DMS114 treated with DMSO at 0.1 percent for 48 hours (cell line): ENCODE results near the gene SLCO3A1.
A peak's percentile ranks its signal among the peaks of the same experiment; 100 is the strongest.
"Not testable (repeated sequence)": the region's sequence is repeated elsewhere in the genome, so short reads cannot be mapped to it uniquely, and the experiment has no call there.

Experiments
- DNase-seq: peaks from one replicate; lab custom pipeline; 2025; ENCODE audit not compliant: unreplicated experiment; lab: John Stamatoyannopoulos, UW

SLCO3A1 gene

DNA sequence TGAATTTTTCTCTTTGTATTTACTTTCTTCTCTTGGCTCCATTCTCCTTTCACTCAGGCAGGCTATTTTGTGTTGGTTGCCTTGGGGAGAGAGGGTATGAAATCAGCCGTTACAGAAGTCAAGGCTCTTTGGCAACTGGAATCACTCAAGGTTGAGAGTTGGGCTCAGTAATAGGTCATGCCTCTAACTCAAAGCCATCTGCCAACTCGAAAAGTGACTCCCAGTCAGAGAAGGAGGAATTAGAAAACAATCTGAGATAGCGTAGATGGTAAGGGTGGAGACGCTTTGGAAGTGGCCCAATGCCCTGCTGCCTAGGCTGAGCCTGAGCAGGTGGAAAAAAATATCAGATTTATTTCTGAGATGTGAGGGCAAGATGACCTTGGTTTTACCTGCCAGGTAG, 334.5 kb downstream of the SLCO3A1 start:
- DNase-seq, result no peak

- no peak for DNase-seq
These were observed 335.7 kb downstream of the SLCO3A1 start for GRCh38 chr15:92189166-92189565.

DNA sequence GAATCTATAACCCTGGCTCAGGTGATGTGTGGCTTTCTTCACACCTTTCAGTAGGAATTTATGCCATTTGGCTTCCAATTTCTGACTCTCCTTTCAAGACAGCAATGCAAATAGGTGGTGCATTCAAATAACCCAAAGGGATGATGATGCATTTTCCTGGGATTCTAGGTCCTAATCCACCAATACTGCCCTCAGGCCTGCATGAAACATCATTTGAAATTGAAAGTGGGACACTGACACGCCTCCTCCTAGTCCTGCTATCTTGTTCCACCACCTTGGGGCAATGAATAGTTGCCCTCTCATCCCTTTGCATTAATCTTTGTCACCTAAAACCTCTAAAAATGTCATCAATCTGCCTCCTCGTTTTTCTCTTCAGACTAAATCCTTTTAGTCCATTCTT, 341.7 kb downstream of the SLCO3A1 start:
- no peak for DNase-seq

DNA sequence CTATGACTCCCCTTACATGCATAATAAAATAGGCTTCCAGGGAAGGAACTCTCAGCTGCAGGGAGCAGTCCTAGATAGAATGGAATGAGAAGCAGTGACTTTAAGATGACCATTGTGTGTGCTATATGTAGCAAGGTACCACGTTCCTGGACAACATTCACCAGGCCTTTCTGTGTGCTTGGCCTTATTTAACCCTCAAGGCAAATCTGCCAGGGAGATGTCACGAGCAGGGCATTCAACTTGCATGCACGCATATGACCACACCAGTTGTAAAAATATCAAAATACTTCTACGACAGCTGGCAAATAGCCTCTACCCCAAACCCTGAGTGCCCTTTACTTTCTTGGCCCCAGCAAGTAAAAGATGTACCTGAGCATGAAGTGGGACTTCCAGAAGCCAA, 342.8 kb downstream of the SLCO3A1 start:
- DNase-seq, result no peak

GRCh38 chr15:92197746-92198145, 344.2 kb downstream of the SLCO3A1 start:
- no peak for DNase-seq

GRCh38 chr15:92200891-92201290, 347.4 kb downstream of the SLCO3A1 start:
- no peak for DNase-seq

DNA sequence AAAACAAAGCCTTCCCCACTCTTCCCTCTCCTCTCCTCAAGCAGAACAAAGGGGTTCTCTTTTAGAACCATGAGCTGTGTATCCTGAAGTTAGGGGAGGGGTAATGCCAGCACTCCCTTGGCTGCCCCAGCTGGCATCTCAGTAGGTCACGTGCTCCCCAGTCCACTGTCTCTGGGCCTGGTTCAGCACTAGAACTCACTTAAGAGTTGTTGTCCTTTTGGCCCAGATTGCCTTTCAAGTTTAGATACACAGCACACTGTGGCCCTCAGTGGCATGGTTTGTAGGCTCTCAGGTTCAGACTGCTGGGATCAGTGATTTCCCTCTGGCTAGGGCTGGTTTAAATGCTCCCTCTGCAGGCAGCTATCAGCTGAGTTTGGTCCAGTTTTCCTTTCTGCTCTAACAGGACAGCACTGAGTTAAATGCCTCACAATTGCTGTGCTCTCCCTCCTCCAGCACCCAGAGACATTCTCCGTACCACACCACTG, 351.8 kb downstream of the SLCO3A1 start:
- DNase-seq, result peak; percentile 3

- DNase-seq, result not testable (repeated sequence)
These were observed 354.1 kb downstream of the SLCO3A1 start for GRCh38 chr15:92207601-92208000.
